Suprapubic skin (tissue), 4 donors: Measurements from ENCODE around the gene IGFLR1. TPM values are rescaled to one million over a fixed set of nuclear protein-coding genes. Genes with fewer than 3 reads are reported as not detected.

Experiments
- DNase-seq, 2 donors: peaks; one replicate each; pipeline ENCODE4 v3.0.0-alpha.2; 2019; ENCODE audit warnings: low spot score in 2 of 2
- H3K27ac ChIP-seq: fragments of 200-600 bp; sonication (generic); one replicate; pipeline ENCODE4 v1.5.1; 2019
- H3K27me3 ChIP-seq: fragments of 200-600 bp; sonication (generic); one replicate; pipeline ENCODE4 v1.5.1; 2019
- H3K36me3 ChIP-seq: fragments of 200-600 bp; sonication (generic); one replicate; pipeline ENCODE4 v1.5.1; 2019
- H3K4me1 ChIP-seq: fragments of 200-600 bp; sonication (generic); one replicate; pipeline ENCODE4 v1.5.1; 2019
- H3K4me3 ChIP-seq: fragments of 200-600 bp; sonication (generic); one replicate; pipeline ENCODE4 v1.5.1; 2019; ENCODE audit warnings: mild to moderate bottlenecking
- H3K9me3 ChIP-seq: fragments of 200-600 bp; sonication (generic); one replicate; pipeline ENCODE4 v1.5.1; 2019
- EP300 ChIP-seq: sonication (generic); formaldehyde crosslinking; IDR thresholded peaks from one replicate; pipeline ENCODE4 v1.6.1; 2017; ENCODE audit warnings: antibody characterized with exemption
- POLR2A ChIP-seq, 2 donors: fragments of 450-650 bp; IDR thresholded peaks; one replicate each; pipeline ENCODE4 v1.6.1; 2017; ENCODE audit warnings: antibody characterized with exemption in 2 of 2, mild to moderate bottlenecking in 2 of 2, moderate library complexity in 2 of 2
- POLR2AphosphoS5 ChIP-seq, 3 donors: sonication (generic); formaldehyde crosslinking; IDR thresholded peaks; one replicate each; pipeline ENCODE4 v1.6.1; 2017; ENCODE audit warnings: antibody characterized with exemption in 3 of 3
- WGBS: methylation state at CpG from one replicate; pipeline ENCODE4 v1.1.5; 2018; 5-methylcytosine and 5-hydroxymethylcytosine counted together
- total RNA-seq, 4 donors: library from RNA; depleted of rRNA; stranded (reverse); fragments of >200 nt; gene quantifications; one replicate each; pipeline ENCODE4 v1.1.0, GENCODE V29; 2016
- TF ChIP-seq, protein P1 (sequence below), 2 donors: fragments of 200-600 bp in 1 of 2; fragments of 450-650 bp in 1 of 2; sonication (generic) in 1 of 2; IDR thresholded peaks; one replicate each; pipeline ENCODE4 v1.5.1; 2016 to 2019; ENCODE audit warnings: antibody characterized with exemption in 2 of 2, mild to moderate bottlenecking in 1 of 2, moderate library complexity in 1 of 2

Gene IGFLR1
- total RNA-seq, 4 donors from 2014 or later: 3.3 to 8.5 (median 6.9) TPM

- TF ChIP-seq EP300 (peak; percentile 17), POLR2AphosphoS5 (IDR thresholded peaks at IDR 0.05) (peak in 2 of 3 donors; percentile 65 to 86), POLR2A (IDR thresholded peaks at IDR 0.05) (peak in 1 of 2 donors; percentile 41)
- TF ChIP-seq, protein P1, sequence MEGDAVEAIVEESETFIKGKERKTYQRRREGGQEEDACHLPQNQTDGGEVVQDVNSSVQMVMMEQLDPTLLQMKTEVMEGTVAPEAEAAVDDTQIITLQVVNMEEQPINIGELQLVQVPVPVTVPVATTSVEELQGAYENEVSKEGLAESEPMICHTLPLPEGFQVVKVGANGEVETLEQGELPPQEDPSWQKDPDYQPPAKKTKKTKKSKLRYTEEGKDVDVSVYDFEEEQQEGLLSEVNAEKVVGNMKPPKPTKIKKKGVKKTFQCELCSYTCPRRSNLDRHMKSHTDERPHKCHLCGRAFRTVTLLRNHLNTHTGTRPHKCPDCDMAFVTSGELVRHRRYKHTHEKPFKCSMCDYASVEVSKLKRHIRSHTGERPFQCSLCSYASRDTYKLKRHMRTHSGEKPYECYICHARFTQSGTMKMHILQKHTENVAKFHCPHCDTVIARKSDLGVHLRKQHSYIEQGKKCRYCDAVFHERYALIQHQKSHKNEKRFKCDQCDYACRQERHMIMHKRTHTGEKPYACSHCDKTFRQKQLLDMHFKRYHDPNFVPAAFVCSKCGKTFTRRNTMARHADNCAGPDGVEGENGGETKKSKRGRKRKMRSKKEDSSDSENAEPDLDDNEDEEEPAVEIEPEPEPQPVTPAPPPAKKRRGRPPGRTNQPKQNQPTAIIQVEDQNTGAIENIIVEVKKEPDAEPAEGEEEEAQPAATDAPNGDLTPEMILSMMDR (IDR thresholded peaks at IDR 0.05): no peak
- Histone ChIP-seq H3K36me3 (peaks cover 32% of the 10 kb centered on the region), H3K4me1 (peaks cover 29% of the 10 kb centered on the region), H3K27me3 (no peaks in the 10 kb centered on the region), H3K27ac (peak overlapping the region; percentile 79), H3K9me3 (no peaks in the 10 kb centered on the region), H3K4me3 (peak overlapping the region; percentile 69)
- WGBS: under 1% methylated on average over 54 of the region's 63 CpGs
- peak; percentile 99 for DNase-seq
Observed at GRCh38 chr19:35740423-35741202, 1.6 kb downstream of the IGFLR1 start.

DNA sequence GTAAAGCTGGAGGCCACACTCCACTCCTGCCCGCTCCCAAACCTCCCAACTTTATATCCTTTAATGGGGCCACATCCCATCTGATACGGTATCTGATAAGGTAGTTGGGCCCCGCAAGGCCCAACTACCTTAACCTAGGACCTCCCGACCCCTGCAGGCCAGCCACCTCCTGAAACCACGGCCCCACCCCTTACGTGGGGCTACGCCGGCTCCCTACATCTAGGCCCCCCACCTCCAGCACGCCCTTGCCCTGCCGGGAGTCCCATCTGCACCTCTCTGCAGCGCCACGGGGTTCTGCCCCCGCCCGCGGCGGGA, 2.2 kb downstream of the IGFLR1 start:
- 2% methylated on average over 7 of the region's 16 CpGs for WGBS
- Histone ChIP-seq H3K9me3 (no peaks in the 10 kb centered on the region), H3K27me3 (no peaks in the 10 kb centered on the region), H3K27ac (peak overlapping the region; percentile 79), H3K36me3 (peaks cover 38% of the 10 kb centered on the region), H3K4me3 (peak overlapping the region; percentile 69), H3K4me1 (peaks cover 28% of the 10 kb centered on the region)
- no peak for DNase-seq
- TF ChIP-seq, protein P1 (IDR thresholded peaks at IDR 0.05): no peak
- no peak for TF ChIP-seq EP300
- no peak for TF ChIP-seq POLR2AphosphoS5 (IDR thresholded peaks at IDR 0.05)
- no peak for TF ChIP-seq POLR2A (IDR thresholded peaks at IDR 0.05)

- peaks cover 25% of the 10 kb centered on the region for H3K4me1 ChIP-seq
- WGBS: 78% methylated on average over 16 of the region's 29 CpGs
- H3K27ac ChIP-seq: peak overlapping the region; percentile 79
Observed at GRCh38 chr19:35739275-35740107, 2.8 kb downstream of the IGFLR1 start.

DNA sequence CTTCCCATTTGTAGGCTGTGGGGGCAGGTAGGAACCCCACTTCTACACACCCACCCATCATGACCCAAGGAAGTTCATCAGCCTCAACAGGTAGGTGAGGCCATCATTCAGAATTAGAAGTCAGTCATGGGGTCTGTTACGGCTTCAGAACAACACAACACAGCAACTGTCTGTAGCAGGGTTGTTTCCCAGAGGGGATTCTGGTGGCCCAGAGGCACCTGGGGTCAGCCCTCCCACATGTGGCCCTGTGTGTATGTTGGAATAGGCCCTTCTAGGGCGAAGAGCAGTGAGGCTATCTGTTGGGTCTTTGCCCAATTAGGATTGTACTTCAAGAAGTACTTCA, 3.4 kb downstream of the IGFLR1 start:
- no peaks in the 10 kb centered on the region for H3K9me3 ChIP-seq
- H3K4me3 ChIP-seq: no peak overlapping the region
- DNase-seq: no peak
- peaks cover 50% of the 10 kb centered on the region for H3K36me3 ChIP-seq
- WGBS: no CpG with 5 or more reads among the region's 2 CpGs
- no peaks in the 10 kb centered on the region for H3K27me3 ChIP-seq
- H3K4me1 ChIP-seq: peaks cover 19% of the 10 kb centered on the region
- H3K27ac ChIP-seq: no peak overlapping the region
- TF ChIP-seq POLR2AphosphoS5 (IDR thresholded peaks at IDR 0.05) (no peak), EP300 (no peak), POLR2A (IDR thresholded peaks at IDR 0.05) (no peak)
- TF ChIP-seq, protein P1 (IDR thresholded peaks at IDR 0.05): no peak

More at GRCh38 chr19:35739275-35740107, 2.8 kb downstream of the IGFLR1 start:
- peak overlapping the region; percentile 69 for H3K4me3 ChIP-seq
- H3K9me3 ChIP-seq: no peaks in the 10 kb centered on the region
- no peaks in the 10 kb centered on the region for H3K27me3 ChIP-seq
- H3K36me3 ChIP-seq: peaks cover 43% of the 10 kb centered on the region
- no peak for DNase-seq
- TF ChIP-seq POLR2AphosphoS5 (IDR thresholded peaks at IDR 0.05): no peak
- TF ChIP-seq, protein P1 (IDR thresholded peaks at IDR 0.05): no peak
- TF ChIP-seq POLR2A (IDR thresholded peaks at IDR 0.05): no peak
- TF ChIP-seq EP300: no peak
